OCI-LY1 (cell line): Measurements from ENCODE around the gene GPALPP1.

Source experiments
- EZH2 ChIP-seq: fragments of 200-600 bp; sonication (generic), shearing (Covaris generic); IDR thresholded peaks from 2 replicates; pipeline ENCODE4 v1.8.0; 2017; ENCODE audit warnings: borderline replicate concordance, mixed run types, mild to moderate bottlenecking, antibody characterized with exemption, low read length, moderate library complexity, mixed read lengths
- TF ChIP-seq, protein P1 (sequence below): fragments of 200-600 bp; sonication (generic), shearing (Covaris generic); IDR thresholded peaks from 2 replicates; pipeline ENCODE4 v1.5.1; 2017; ENCODE audit warnings: mild to moderate bottlenecking, antibody characterized with exemption, low read length, moderate library complexity, mixed read lengths

DNA sequence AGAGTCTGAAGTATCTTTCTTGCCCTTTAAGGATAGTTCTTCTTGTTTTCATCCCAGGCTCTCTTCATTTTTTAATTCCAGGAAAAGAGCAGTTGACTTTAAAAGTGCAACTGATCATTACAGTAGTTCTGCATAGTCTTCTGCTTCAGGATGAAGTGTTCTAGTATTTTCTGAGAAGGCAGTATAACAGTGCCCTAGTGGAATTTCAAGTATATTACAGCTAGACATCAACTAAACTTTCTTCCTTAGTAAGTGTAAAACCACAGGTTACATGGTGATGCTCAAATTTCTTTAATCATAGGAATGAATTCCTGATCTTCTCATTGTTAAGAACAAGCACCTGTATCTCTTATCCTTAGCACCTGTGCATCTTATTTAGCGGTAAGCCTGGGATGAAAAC, 11.0 kb upstream of the GPALPP1 start:
- TF ChIP-seq, protein P1, sequence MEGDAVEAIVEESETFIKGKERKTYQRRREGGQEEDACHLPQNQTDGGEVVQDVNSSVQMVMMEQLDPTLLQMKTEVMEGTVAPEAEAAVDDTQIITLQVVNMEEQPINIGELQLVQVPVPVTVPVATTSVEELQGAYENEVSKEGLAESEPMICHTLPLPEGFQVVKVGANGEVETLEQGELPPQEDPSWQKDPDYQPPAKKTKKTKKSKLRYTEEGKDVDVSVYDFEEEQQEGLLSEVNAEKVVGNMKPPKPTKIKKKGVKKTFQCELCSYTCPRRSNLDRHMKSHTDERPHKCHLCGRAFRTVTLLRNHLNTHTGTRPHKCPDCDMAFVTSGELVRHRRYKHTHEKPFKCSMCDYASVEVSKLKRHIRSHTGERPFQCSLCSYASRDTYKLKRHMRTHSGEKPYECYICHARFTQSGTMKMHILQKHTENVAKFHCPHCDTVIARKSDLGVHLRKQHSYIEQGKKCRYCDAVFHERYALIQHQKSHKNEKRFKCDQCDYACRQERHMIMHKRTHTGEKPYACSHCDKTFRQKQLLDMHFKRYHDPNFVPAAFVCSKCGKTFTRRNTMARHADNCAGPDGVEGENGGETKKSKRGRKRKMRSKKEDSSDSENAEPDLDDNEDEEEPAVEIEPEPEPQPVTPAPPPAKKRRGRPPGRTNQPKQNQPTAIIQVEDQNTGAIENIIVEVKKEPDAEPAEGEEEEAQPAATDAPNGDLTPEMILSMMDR, result no peak
- no peak for TF ChIP-seq EZH2
